GM18517 (cell line): Measurements from ENCODE around the gene FLVCR2.
"Not testable (repeated sequence)": the region's sequence is repeated elsewhere in the genome, so short reads cannot be mapped to it uniquely, and the experiment has no call there.

Experiments
- ATAC-seq: cut with Tn5 transposase; IDR thresholded peaks from one replicate; pipeline ENCODE4 v1.9.1; 2021; ENCODE audit warnings: mild to moderate bottlenecking, moderate library complexity; ENCODE audit not compliant: unreplicated experiment

Gene FLVCR2

GRCh38 chr14:75591331-75591946 is 13.0 kb downstream of the FLVCR2 start:
- no peak for ATAC-seq

- ATAC-seq: no peak
Observed at GRCh38 chr14:75591987-75592575, 13.7 kb downstream of the FLVCR2 start.

- no peak for ATAC-seq
Observed at GRCh38 chr14:75595226-75595625, 16.8 kb downstream of the FLVCR2 start.

GRCh38 chr14:75597149-75597548 is 18.7 kb downstream of the FLVCR2 start:
- ATAC-seq: no peak

GRCh38 chr14:75600100-75600499 is 21.7 kb downstream of the FLVCR2 start:
- ATAC-seq: not testable (repeated sequence)

- ATAC-seq: not testable (repeated sequence)
Observed at GRCh38 chr14:75601061-75601460, 22.6 kb downstream of the FLVCR2 start.

- ATAC-seq: no peak
Observed at GRCh38 chr14:75602503-75602902, 24.1 kb downstream of the FLVCR2 start.

GRCh38 chr14:75604979-75605851 is 26.8 kb downstream of the FLVCR2 start:
- ATAC-seq: no peak

- ATAC-seq: no peak
Observed at GRCh38 chr14:75605916-75606315, 27.5 kb downstream of the FLVCR2 start.

- no peak for ATAC-seq
Observed at GRCh38 chr14:75607044-75607443, 28.6 kb downstream of the FLVCR2 start.

GRCh38 chr14:75607842-75608640 is 29.6 kb downstream of the FLVCR2 start:
- no peak for ATAC-seq

GRCh38 chr14:75609116-75609515 is 30.7 kb downstream of the FLVCR2 start:
- ATAC-seq: no peak

GRCh38 chr14:75609606-75610475 is 31.4 kb downstream of the FLVCR2 start:
- ATAC-seq: no peak

GRCh38 chr14:75610834-75611233 is 32.4 kb downstream of the FLVCR2 start:
- ATAC-seq: no peak

- no peak for ATAC-seq
Observed at GRCh38 chr14:75612157-75612556, 33.7 kb downstream of the FLVCR2 start.

GRCh38 chr14:75614179-75614578 is 35.8 kb downstream of the FLVCR2 start:
- ATAC-seq: no peak

- no peak for ATAC-seq
Observed at GRCh38 chr14:75615200-75615599, 36.8 kb downstream of the FLVCR2 start.

- no peak for ATAC-seq
Observed at GRCh38 chr14:75619548-75619947, 41.1 kb downstream of the FLVCR2 start.

GRCh38 chr14:75625034-75625433 is 46.6 kb downstream of the FLVCR2 start:
- ATAC-seq: no peak

- no peak for ATAC-seq
Observed at GRCh38 chr14:75626396-75626795, 48.0 kb downstream of the FLVCR2 start.
